ENCODE data around the gene SLC23A3.

The SLC23A3 gene

DNA sequence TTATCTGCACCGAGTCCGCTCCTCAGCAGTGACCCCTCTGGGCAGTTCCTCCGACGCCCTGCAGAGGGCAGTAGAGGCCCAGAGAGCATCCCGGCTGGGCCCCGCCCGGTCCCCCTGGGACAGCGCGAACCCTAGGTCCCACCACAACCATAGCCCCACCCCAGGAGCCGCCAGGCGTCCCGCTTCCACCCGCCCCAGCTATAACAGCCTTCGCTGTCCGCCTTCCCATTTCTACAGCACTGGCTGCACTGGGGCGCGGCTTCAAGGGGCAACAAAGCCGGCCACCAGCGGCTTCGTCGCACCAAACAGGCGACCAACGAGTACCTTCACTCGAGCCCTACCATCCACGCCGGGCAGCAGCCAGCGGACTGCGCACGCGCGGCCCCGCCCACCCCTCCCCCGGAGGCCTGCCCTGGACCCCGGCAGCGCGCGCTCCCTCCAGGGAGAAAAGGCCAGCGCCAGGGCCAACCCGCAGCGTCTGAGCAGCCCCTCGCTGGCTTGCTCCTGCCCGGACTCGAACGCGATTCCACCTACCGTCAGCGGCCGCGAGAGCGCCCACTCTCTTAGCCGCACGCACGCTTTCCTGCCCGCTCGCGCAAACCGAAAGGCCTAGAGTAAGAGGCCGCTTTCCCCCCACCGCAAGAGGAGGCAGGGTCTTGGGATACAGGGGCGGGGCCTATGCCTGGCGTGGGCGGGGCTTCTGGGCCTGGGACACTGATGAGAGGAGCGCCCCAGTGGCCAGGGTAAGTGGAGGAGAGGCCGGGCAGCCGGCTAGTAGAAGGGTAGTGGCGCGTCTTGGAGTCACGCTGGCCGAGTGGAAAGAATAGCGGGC lies 9.4 kb downstream of the SLC23A3 start, which contains the start of gene NHEJ1:
Gene NHEJ1, minus strand, starts transcription at position 630 of the 832 bp plus-strand sequence. CDS start 2,453 bp downstream, outside the sequence.
- Mint-ChIP-seq H3K36me3 (peaks cover 22 to 39% of the 10 kb centered on the region in 2 donors), H3K4me1 (peaks cover 14 to 24% of the 10 kb centered on the region in 2 donors), H3K27me3 (no peaks in the 10 kb centered on the region), H3K27ac (peak within 1 kb of the TSS; percentile 97), H3K9me3 (no peaks in the 10 kb centered on the region), H3K4me3 (peak within 1 kb of the TSS; percentile 88 to 94)
- ATAC-seq (replicated peaks), result peak; percentile 86 to 89
- peak; percentile 91 for DNase-seq

DNA sequence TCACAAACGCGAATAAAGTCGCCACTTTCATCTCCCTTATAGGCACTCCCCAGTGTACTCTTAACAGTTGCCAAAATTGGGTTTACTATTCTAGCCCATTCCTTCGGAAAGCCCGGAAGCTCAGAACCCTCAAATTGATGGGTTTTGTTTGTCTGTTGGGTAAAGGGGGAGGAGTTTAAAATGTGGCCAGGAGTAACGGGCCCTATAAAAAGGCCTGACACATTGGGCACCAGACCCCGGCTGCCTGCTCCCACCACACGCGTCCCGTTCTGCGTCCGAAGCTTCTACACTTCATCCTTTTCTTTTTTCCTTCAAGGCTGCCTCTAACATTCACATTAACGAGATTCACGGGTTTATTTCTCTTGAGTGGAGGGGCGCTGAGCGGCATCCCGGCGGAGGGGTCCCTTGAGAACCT lies 10.1 kb downstream of the SLC23A3 start:
- Mint-ChIP-seq H3K27me3 (no peaks in the 10 kb centered on the region), H3K36me3 (peaks cover 19 to 33% of the 10 kb centered on the region in 2 donors), H3K4me1 (peaks cover 14 to 24% of the 10 kb centered on the region in 2 donors), H3K4me3 (peak overlapping the region; percentile 88 to 94), H3K9me3 (no peaks in the 10 kb centered on the region), H3K27ac (peak overlapping the region; percentile 97)
- peak; percentile 2 for ATAC-seq (replicated peaks)
- DNase-seq, result no peak

DNA sequence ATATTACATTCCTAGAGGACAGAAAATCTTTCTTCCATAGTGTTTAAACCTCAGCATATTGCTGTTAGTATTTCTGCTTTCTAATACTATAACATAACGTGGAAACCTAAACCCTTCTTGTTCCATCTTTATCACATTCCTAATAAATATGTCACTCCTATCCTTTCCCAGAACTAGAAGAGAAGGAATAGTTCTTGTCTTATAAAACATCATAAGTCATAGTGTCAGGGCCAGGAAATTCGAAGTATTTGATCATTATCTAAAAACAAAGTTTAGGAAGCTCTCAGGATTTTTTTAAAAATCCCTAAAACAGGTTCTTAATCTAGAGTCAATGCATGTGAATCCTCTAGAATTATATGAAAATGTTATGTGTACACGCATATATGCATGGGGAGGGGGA lies 11.2 kb downstream of the SLC23A3 start:
- ATAC-seq (replicated peaks) (no peak), DNase-seq (no peak)
- H3K27me3 Mint-ChIP-seq, result no peaks in the 10 kb centered on the region
- no peak overlapping the region for H3K4me3 Mint-ChIP-seq
- H3K4me1 Mint-ChIP-seq, result peaks cover 14 to 24% of the 10 kb centered on the region in 2 donors
- no peak overlapping the region for H3K27ac Mint-ChIP-seq
- H3K36me3 Mint-ChIP-seq, result peaks cover 13 to 26% of the 10 kb centered on the region in 2 donors
- H3K9me3 Mint-ChIP-seq, result no peaks in the 10 kb centered on the region

DNA sequence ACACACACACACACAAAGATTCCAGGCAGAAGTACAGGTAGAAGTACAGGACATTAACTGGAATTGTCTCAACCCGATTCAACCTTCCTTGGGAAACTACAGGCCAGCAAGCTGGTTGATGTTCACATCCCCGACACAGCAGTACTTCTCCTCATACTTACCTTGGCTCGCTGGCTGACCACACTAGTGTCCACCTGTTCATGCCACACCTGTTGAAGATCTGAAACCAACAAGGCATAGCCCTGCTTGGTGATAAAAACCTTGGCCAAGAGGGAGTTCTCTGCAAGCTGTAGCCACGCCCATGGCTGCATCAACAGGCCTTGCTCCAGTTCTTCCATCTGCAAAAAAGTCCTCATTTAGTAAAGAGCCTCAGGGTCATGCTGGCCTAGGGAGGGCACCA lies 11.8 kb downstream of the SLC23A3 start:
- ATAC-seq (replicated peaks) (no peak), DNase-seq (no peak)
- Mint-ChIP-seq H3K27ac (no peak overlapping the region), H3K4me1 (peaks cover 14 to 24% of the 10 kb centered on the region in 2 donors), H3K9me3 (no peaks in the 10 kb centered on the region), H3K27me3 (no peaks in the 10 kb centered on the region), H3K36me3 (peaks cover 11 to 25% of the 10 kb centered on the region in 2 donors), H3K4me3 (no peak overlapping the region)

DNA sequence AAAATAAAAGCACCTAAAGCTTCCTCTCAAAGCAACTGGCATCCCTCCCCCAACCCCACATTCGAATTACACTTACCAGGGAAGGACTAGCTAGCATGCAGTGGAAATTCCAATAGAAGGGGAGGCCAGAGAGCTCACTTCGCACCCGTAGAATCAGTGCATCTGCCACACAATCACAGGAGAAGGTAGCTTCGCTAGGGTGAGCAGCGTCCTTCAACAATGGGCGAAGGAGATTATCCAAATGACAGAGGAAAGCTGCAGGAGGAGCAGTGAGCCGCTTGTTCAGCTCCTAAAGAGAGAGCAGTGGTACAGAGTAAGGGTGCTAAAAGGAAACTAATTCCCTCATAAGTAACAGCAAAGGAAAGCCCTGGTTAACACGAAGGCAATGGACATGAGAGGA lies 12.4 kb downstream of the SLC23A3 start:
- no peaks in the 10 kb centered on the region for H3K9me3 Mint-ChIP-seq
- peaks cover 9 to 19% of the 10 kb centered on the region in 2 donors for H3K36me3 Mint-ChIP-seq
- peaks cover 14 to 24% of the 10 kb centered on the region in 2 donors for H3K4me1 Mint-ChIP-seq
- no peak for ATAC-seq (replicated peaks)
- H3K27me3 Mint-ChIP-seq, result no peaks in the 10 kb centered on the region
- no peak overlapping the region for H3K4me3 Mint-ChIP-seq
- no peak for DNase-seq
- H3K27ac Mint-ChIP-seq, result no peak overlapping the region

DNA sequence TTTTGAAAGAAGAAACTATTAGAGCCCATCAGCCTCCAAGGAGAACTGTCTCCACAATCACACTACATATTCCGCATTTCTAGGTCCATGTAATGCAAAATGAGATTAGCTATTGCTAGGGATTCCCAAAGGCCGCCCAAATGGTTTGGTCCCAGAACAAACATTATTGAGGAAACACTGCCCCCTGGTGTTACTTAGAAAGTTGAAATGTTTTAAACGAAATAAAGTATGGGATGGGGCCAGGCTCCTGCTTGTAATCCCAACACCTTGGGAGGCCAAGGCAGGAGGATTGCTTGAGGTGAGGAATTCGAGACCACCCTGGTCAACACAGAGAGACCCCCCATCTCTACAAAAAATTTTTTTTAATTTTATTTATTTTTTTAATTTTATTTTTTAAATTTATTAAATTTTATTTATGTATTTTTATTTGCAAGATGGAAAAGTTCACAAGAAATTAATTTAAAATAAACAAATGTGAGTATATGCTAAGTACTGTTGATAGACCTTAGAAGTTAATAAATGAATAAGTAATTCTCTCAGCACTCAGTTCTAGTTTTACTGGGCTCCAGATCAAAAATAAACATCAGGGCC lies 14.7 kb downstream of the SLC23A3 start:
- DNase-seq, result no peak

DNA sequence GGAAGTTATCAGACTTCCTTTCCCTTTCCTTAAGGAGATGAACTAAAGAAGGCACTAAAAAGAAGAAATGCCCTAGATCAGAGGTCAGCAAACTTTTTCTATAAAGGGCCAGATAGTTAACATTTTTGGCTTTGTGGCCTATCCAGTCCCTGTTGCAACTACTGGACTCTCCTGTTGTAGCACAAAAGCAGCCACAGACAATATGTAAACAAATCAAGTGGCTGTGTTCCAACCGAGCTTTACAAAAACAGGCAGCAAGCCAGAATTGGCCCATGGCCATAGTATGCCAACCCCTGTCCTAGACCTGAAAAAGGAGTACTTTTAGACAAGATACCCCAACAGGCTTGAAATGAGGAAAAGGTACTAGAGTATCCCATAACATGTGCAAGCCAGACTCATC lies 20.2 kb downstream of the SLC23A3 start:
- ATAC-seq (replicated peaks), result no peak
- no peak for DNase-seq
- peaks cover 15 to 33% of the 10 kb centered on the region in 2 donors for H3K36me3 Mint-ChIP-seq

More for the DNA sequence above, 14.7 kb downstream of the SLC23A3 start:
- no peak overlapping the region for H3K4me3 Mint-ChIP-seq
- no peaks in the 10 kb centered on the region for H3K27me3 Mint-ChIP-seq
- no peaks in the 10 kb centered on the region for H3K9me3 Mint-ChIP-seq
- peaks cover 6% of the 10 kb centered on the region in 2 donors for H3K4me1 Mint-ChIP-seq
- peak; percentile 29 to 46 for ATAC-seq (replicated peaks)
- H3K36me3 Mint-ChIP-seq, result peaks cover 9 to 22% of the 10 kb centered on the region in 2 donors
- no peak overlapping the region for H3K27ac Mint-ChIP-seq

DNA sequence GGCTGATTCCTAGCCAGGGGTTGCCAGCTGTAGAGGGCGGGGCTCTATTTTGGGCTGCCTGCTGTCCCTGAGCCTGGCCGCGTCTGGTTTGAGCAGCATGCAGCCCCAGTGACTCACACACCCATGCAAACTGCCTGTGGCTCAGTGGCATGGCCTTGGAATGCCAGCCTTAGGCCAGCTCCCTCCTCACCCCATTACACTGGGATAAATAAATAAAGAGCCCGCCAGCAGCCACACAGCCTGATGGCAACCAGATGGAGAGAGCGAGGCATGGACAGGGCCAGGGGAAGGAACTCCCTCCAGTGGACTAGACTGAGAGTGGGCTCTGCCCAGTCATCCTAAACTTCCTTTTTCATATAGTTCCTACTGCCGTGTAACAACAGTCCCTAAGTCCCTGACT lies 27.5 kb downstream of the SLC23A3 start:
- Mint-ChIP-seq H3K36me3 (peaks cover 55 to 67% of the 10 kb centered on the region in 2 donors), H3K27ac (no peak overlapping the region), H3K9me3 (no peaks in the 10 kb centered on the region), H3K27me3 (no peaks in the 10 kb centered on the region), H3K4me3 (no peak overlapping the region), H3K4me1 (no peaks in the 10 kb centered on the region)
- DNase-seq (no peak), ATAC-seq (replicated peaks) (no peak)

More for the DNA sequence above, 20.2 kb downstream of the SLC23A3 start:
- H3K27me3 Mint-ChIP-seq, result no peaks in the 10 kb centered on the region
- H3K27ac Mint-ChIP-seq, result no peak overlapping the region
- H3K4me3 Mint-ChIP-seq, result no peak overlapping the region
- no peaks in the 10 kb centered on the region for H3K9me3 Mint-ChIP-seq
- H3K4me1 Mint-ChIP-seq, result no peaks in the 10 kb centered on the region

DNA sequence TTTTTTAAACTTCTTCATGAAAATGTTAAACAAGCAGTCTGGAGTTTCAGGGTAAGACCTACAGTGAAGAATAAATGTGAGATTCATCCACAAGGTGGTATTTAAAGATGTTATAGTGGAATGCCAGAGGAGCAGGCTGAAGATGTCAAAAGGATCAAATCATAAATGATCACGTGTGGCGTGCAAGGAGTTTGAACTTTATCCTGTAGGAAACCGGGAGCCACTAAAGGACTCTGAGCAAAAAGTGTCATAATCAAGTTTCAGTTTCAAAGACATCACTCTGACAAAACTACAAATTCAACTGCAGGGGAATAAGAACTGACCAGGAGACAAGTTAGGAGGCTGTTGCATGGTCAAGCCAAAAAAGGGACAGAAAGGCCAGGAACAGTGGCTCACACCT lies 29.1 kb downstream of the SLC23A3 start:
- Mint-ChIP-seq H3K4me1 (no peaks in the 10 kb centered on the region), H3K4me3 (no peak overlapping the region), H3K36me3 (peaks cover 45 to 58% of the 10 kb centered on the region in 2 donors), H3K27me3 (no peaks in the 10 kb centered on the region), H3K27ac (no peak overlapping the region), H3K9me3 (no peaks in the 10 kb centered on the region)
- no peak for ATAC-seq (replicated peaks)
- DNase-seq, result no peak

DNA sequence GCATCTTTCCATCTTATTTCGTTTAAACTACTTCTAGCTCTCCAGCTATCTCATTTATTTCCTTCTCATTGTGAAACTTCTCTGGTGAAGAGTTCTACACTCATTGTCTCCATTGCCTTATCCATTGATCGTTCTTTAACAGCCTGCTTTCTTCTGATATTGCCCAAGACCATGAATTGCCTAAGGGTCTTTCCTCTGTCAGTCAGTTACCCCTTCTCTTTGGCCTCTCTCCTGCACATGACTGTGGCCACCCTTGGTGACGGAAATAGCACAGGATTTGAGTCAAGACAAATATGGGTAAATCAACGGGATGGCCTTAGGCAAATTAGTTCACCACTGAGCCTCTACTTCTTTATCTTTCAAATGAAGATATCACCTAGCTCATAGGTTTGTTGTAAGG lies 35.9 kb downstream of the SLC23A3 start:
- H3K27ac Mint-ChIP-seq, result no peak overlapping the region
- no peak for ATAC-seq (replicated peaks)
- no peaks in the 10 kb centered on the region for H3K27me3 Mint-ChIP-seq
- H3K36me3 Mint-ChIP-seq, result peaks cover 15 to 28% of the 10 kb centered on the region in 2 donors
- H3K9me3 Mint-ChIP-seq, result no peaks in the 10 kb centered on the region
- DNase-seq, result no peak
- no peak overlapping the region for H3K4me3 Mint-ChIP-seq
- peaks cover 4 to 11% of the 10 kb centered on the region in 2 donors for H3K4me1 Mint-ChIP-seq

DNA sequence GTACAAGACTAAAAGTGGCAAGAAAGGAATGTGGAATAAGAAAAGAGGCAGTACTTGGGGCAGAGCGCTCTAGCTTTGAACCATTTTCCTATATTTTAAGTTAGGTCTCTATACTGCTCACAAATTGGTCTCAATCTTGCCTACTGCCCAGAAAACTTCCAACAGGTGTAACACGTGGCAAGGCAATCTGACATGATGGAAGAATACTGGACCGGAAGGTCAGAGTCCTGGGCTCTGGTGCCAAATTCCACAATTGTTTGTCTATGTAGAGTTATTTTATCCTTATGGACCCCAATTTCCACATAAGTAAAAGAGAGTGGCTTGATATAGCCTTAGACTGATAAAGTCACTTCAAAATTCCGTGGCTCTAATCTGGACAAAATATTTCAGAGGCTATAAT lies 38.1 kb downstream of the SLC23A3 start:
- Mint-ChIP-seq H3K4me3 (no peak overlapping the region), H3K36me3 (peaks cover 15 to 24% of the 10 kb centered on the region in 2 donors), H3K4me1 (peaks cover 7 to 22% of the 10 kb centered on the region in 2 donors), H3K27ac (no peak overlapping the region), H3K9me3 (no peaks in the 10 kb centered on the region), H3K27me3 (no peaks in the 10 kb centered on the region)
- ATAC-seq (replicated peaks) (no peak), DNase-seq (no peak)

DNA sequence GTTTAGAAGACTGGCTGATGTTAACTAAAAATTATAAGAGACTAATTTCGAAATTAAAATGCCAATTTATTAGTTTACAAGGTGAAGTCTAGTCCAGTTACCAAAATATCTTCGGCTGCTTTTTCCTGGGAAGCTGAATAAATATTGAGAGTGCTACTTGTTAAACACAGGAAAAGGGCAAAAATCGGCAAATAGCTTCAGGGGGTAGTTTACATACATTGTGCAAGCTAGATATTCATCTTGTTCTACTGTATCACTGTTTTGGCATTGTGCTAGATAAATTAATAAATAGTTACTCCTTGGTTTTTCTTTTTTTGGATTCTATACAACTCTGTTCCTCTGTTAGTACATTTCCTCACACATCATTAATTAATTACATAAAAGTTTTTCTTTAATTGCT lies 38.5 kb downstream of the SLC23A3 start:
- peaks cover 18 to 28% of the 10 kb centered on the region in 2 donors for H3K36me3 Mint-ChIP-seq
- no peak overlapping the region for H3K4me3 Mint-ChIP-seq
- no peaks in the 10 kb centered on the region for H3K9me3 Mint-ChIP-seq
- DNase-seq (no peak), ATAC-seq (replicated peaks) (no peak)
- no peak overlapping the region for H3K27ac Mint-ChIP-seq
- no peaks in the 10 kb centered on the region for H3K27me3 Mint-ChIP-seq
- H3K4me1 Mint-ChIP-seq, result peaks cover 7 to 22% of the 10 kb centered on the region in 2 donors

DNA sequence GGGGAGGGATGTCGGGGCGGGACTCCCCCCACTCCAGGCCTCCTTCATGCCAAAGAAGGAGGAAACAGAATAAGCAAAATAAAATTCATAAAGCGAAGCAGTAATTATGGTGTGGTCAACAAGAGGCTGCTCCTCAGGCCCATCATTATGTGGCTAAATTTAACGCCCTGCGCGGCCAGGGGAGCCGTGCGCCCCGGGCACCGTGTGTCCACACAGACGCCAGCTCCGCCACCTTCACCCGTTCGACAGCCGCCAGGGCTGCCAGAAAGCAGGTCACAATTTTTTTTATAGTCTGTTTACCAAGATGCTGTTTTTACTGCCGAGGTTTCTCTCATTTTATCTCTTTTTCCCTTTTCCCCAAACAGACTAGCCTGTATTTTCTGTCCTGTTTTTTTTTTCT lies 40.2 kb downstream of the SLC23A3 start:
- ATAC-seq (replicated peaks) (no peak), DNase-seq (no peak)
- Mint-ChIP-seq H3K36me3 (peaks cover 18 to 29% of the 10 kb centered on the region in 2 donors), H3K4me3 (no peak overlapping the region), H3K9me3 (no peaks in the 10 kb centered on the region), H3K4me1 (peaks cover 7 to 27% of the 10 kb centered on the region in 2 donors), H3K27ac (no peak overlapping the region), H3K27me3 (no peaks in the 10 kb centered on the region)

DNA sequence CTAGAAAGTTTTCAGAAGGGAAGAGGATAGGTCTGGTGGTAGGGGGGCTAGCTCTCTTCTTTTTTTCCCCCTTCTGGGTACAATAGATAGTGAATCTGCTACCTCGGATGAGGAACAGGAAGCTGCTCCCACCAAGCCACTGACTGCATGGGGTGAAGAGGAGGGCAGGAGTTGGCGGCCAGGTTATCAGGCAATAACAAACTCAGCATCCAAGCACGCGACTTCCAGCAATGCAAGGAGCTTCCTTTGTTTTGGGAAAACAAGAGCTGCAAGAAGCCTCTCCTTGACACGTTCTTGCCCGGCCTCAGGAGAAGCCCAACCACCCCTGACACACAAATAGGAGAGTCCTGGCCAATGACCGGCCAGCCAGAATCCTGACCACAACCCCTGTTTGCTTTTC lies 41.4 kb downstream of the SLC23A3 start:
- Mint-ChIP-seq H3K4me1 (peaks cover 10 to 32% of the 10 kb centered on the region in 2 donors), H3K4me3 (no peak overlapping the region), H3K27ac (no peak overlapping the region)

More for the DNA sequence above, 41.4 kb downstream of the SLC23A3 start:
- Mint-ChIP-seq H3K9me3 (no peaks in the 10 kb centered on the region), H3K36me3 (peaks cover 18 to 26% of the 10 kb centered on the region in 2 donors), H3K27me3 (no peaks in the 10 kb centered on the region)
- ATAC-seq (replicated peaks) (no peak), DNase-seq (no peak)

Measured in stimulated activated naive B cell treated with anti-CD40 and anti-IgM and Interleukin-4, amounts not matched to agents 10 μg/mL and 1 μg/mL and 100 μg/mL, for 72 hours (primary cell).